Right lobe of liver (tissue), 4 donors: ENCODE measurements around the gene CRTC2.

Experiments
- POLR2A ChIP-seq: fragments of 450-650 bp; IDR thresholded peaks from one replicate; pipeline ENCODE4 v1.6.1; 2017; ENCODE audit warnings: antibody characterized with exemption, mild to moderate bottlenecking
- TF ChIP-seq, protein P1 (sequence below), 4 donors: fragments of 200-600 bp in 3 of 4; fragments of 450-650 bp in 1 of 4; IDR thresholded peaks; one replicate each; pipeline versions ENCODE4 v1.5.1 to v1.8.0; 2016 to 2022; ENCODE audit warnings: antibody characterized with exemption in 4 of 4, mild to moderate bottlenecking in 2 of 4
- donor health status: DM: no; HTN: no; CAD: no.
- donor health status: DM: no; HTN: no; CAD: no.
- donor health status: DM: no; HTN: yes; CAD: no.

GRCh38 chr1:153944005-153944826 lies 14.2 kb downstream of the CRTC2 start:
- TF ChIP-seq, protein P1, sequence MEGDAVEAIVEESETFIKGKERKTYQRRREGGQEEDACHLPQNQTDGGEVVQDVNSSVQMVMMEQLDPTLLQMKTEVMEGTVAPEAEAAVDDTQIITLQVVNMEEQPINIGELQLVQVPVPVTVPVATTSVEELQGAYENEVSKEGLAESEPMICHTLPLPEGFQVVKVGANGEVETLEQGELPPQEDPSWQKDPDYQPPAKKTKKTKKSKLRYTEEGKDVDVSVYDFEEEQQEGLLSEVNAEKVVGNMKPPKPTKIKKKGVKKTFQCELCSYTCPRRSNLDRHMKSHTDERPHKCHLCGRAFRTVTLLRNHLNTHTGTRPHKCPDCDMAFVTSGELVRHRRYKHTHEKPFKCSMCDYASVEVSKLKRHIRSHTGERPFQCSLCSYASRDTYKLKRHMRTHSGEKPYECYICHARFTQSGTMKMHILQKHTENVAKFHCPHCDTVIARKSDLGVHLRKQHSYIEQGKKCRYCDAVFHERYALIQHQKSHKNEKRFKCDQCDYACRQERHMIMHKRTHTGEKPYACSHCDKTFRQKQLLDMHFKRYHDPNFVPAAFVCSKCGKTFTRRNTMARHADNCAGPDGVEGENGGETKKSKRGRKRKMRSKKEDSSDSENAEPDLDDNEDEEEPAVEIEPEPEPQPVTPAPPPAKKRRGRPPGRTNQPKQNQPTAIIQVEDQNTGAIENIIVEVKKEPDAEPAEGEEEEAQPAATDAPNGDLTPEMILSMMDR (IDR thresholded peaks at IDR 0.05): no peak
- TF ChIP-seq POLR2A: no peak
